Neural cell (in vitro differentiated cells): Measurements from ENCODE around the gene WNT16.

Experiments
- CTCF ChIP-seq: fragments of 450-650 bp; IDR thresholded peaks from 2 replicates; pipeline ENCODE4 v1.5.1; 2014; ENCODE audit warnings: antibody characterized with exemption, mild to moderate bottlenecking, moderate library complexity; ENCODE audit not compliant: poor library complexity, severe bottlenecking
- EP300 ChIP-seq: fragments of 450-650 bp; conservative IDR thresholded peaks from 2 replicates; pipeline ENCODE4 v1.6.1; 2014; ENCODE audit warnings: antibody characterized with exemption, mild to moderate bottlenecking, moderate library complexity; ENCODE audit not compliant: poor library complexity, severe bottlenecking
- EZH2 ChIP-seq: fragments of 200-600, 300-800 bp; shearing (Covaris generic), sonication (generic); IDR thresholded peaks from 2 replicates; pipeline ENCODE4 v1.6.1; 2014; ENCODE audit warnings: antibody characterized with exemption, low read length, borderline replicate concordance, mild to moderate bottlenecking; ENCODE audit not compliant: insufficient read depth, poor library complexity, severe bottlenecking
- TF ChIP-seq, protein P1 (sequence below): IDR thresholded peaks from 2 replicates; pipeline ENCODE4 v1.6.1; 2012; ENCODE audit warnings: borderline replicate concordance

DNA sequence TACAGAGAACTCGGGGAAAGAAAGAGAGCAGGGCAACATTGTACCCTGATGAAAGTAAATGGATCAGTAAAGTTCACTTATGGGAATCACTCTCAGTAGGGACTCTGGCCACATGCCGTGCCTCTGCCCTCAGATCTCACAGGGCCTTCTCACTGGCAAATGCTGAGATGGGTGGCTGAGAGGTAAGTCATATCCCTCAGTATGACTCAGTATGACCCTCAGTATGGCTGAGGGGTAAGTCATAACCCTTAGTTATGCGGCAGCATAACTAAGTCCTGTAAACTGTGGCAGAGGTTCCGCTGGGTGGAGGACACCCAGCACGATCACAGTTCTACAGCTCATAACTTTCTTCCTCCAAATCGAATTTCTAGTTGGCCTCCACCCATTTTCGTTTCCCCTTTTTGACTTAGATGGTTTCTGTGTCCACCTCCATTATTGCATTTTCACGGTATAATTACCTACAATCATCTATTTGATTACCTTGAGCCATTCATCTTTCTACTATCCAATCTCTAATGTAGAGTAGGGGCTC, 26.5 kb upstream of the WNT16 start:
- TF ChIP-seq CTCF (no peak), EZH2 (no peak), EP300 (no peak)
- TF ChIP-seq, protein P1, sequence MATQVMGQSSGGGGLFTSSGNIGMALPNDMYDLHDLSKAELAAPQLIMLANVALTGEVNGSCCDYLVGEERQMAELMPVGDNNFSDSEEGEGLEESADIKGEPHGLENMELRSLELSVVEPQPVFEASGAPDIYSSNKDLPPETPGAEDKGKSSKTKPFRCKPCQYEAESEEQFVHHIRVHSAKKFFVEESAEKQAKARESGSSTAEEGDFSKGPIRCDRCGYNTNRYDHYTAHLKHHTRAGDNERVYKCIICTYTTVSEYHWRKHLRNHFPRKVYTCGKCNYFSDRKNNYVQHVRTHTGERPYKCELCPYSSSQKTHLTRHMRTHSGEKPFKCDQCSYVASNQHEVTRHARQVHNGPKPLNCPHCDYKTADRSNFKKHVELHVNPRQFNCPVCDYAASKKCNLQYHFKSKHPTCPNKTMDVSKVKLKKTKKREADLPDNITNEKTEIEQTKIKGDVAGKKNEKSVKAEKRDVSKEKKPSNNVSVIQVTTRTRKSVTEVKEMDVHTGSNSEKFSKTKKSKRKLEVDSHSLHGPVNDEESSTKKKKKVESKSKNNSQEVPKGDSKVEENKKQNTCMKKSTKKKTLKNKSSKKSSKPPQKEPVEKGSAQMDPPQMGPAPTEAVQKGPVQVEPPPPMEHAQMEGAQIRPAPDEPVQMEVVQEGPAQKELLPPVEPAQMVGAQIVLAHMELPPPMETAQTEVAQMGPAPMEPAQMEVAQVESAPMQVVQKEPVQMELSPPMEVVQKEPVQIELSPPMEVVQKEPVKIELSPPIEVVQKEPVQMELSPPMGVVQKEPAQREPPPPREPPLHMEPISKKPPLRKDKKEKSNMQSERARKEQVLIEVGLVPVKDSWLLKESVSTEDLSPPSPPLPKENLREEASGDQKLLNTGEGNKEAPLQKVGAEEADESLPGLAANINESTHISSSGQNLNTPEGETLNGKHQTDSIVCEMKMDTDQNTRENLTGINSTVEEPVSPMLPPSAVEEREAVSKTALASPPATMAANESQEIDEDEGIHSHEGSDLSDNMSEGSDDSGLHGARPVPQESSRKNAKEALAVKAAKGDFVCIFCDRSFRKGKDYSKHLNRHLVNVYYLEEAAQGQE: no peak
